ENCODE data around the gene MMP3.

- TF ChIP-seq, protein P1, sequence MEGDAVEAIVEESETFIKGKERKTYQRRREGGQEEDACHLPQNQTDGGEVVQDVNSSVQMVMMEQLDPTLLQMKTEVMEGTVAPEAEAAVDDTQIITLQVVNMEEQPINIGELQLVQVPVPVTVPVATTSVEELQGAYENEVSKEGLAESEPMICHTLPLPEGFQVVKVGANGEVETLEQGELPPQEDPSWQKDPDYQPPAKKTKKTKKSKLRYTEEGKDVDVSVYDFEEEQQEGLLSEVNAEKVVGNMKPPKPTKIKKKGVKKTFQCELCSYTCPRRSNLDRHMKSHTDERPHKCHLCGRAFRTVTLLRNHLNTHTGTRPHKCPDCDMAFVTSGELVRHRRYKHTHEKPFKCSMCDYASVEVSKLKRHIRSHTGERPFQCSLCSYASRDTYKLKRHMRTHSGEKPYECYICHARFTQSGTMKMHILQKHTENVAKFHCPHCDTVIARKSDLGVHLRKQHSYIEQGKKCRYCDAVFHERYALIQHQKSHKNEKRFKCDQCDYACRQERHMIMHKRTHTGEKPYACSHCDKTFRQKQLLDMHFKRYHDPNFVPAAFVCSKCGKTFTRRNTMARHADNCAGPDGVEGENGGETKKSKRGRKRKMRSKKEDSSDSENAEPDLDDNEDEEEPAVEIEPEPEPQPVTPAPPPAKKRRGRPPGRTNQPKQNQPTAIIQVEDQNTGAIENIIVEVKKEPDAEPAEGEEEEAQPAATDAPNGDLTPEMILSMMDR (IDR thresholded peaks at IDR 0.05) = no peak
- TF ChIP-seq EP300 (IDR thresholded peaks at IDR 0.05) = no peak
- no peak for TF ChIP-seq POLR2A (IDR thresholded peaks at IDR 0.05; ENCODE audit: low read depth)
- no peak for TF ChIP-seq POLR2AphosphoS5 (IDR thresholded peaks at IDR 0.05)
Observed at GRCh38 chr11:102853956-102854355, 10.5 kb upstream of the MMP3 start.

All from esophagus muscularis mucosa (tissue), 4 donors.